Loucy (cell line): ENCODE data around the gene DDX39B.

Experiments
- H2AFZ ChIP-seq: fragments of 200-600 bp; sonication (generic); 2 replicates; pipeline ENCODE4 v1.6.0; 2016; ENCODE audit warnings: antibody characterized with exemption, mild to moderate bottlenecking, low read length, moderate library complexity
- H3F3A ChIP-seq: fragments of 200-600 bp; 2 replicates; pipeline ENCODE4 v1.6.0; 2016; ENCODE audit warnings: antibody characterized with exemption, low read depth, mild to moderate bottlenecking
- H3K27me3 ChIP-seq: fragments of 200-600 bp; sonication (generic); 2 replicates; pipeline ENCODE4 v1.6.1; 2014; ENCODE audit warnings: low read length, mild to moderate bottlenecking; ENCODE audit not compliant: insufficient read depth, poor library complexity, severe bottlenecking
- H3K36me3 ChIP-seq: fragments of 200-600 bp; sonication (generic); 2 replicates; pipeline ENCODE4 v1.6.1; 2016; ENCODE audit warnings: low read length; ENCODE audit not compliant: insufficient read depth
- H3K4me1 ChIP-seq: fragments of 200-600 bp; sonication (generic); 2 replicates; pipeline ENCODE4 v1.5.1; 2014; ENCODE audit warnings: low read length, mild to moderate bottlenecking; ENCODE audit not compliant: insufficient read depth, poor library complexity, severe bottlenecking
- H3K4me2 ChIP-seq: fragments of 200-600 bp; sonication (generic); 2 replicates; pipeline ENCODE4 v1.6.0; 2014; ENCODE audit warnings: antibody characterized with exemption, low read length, low read depth, mild to moderate bottlenecking; ENCODE audit not compliant: poor library complexity, severe bottlenecking
- H3K4me3 ChIP-seq: fragments of 200-600 bp; sonication (generic); 2 replicates; pipeline ENCODE4 v1.5.1; 2014; ENCODE audit warnings: low read length, mild to moderate bottlenecking, mixed read lengths; ENCODE audit not compliant: poor library complexity, severe bottlenecking
- H3K79me2 ChIP-seq: fragments of 200-600 bp; sonication (generic); 2 replicates; pipeline ENCODE4 v1.6.1; 2014; ENCODE audit warnings: low read length; ENCODE audit not compliant: insufficient read depth
- H3K9ac ChIP-seq: fragments of 200-600 bp; sonication (generic); 2 replicates; pipeline ENCODE4 v1.6.0; 2014; ENCODE audit warnings: mild to moderate bottlenecking, low read depth, low read length, moderate library complexity; ENCODE audit not compliant: poor library complexity, severe bottlenecking
- H3K9me2 ChIP-seq: fragments of 200-600 bp; sonication (generic); replicated peaks from 2 replicates; pipeline ENCODE4 v1.6.1; 2016; ENCODE audit warnings: low read depth, low read length, mixed read lengths
- H3K9me3 ChIP-seq: fragments of 200-600 bp; sonication (generic); 2 replicates; pipeline ENCODE4 v1.6.1; 2014; ENCODE audit warnings: mild to moderate bottlenecking, antibody characterized with exemption, low read length, low read depth; ENCODE audit not compliant: insufficient read depth
- H4K20me1 ChIP-seq: fragments of 200-600 bp; sonication (generic); 2 replicates; pipeline ENCODE4 v1.6.0; 2014; ENCODE audit warnings: antibody characterized with exemption, low read length, mild to moderate bottlenecking; ENCODE audit not compliant: insufficient read depth, poor library complexity, severe bottlenecking
- CTCF ChIP-seq: fragments of 200-600 bp; sonication (generic); conservative IDR thresholded peaks from 2 replicates; pipeline ENCODE4 v1.5.1; 2014; ENCODE audit warnings: mild to moderate bottlenecking, antibody characterized with exemption, low read length
- EZH2phosphoT487 ChIP-seq: fragments of 200-600 bp; IDR thresholded peaks from 2 replicates; pipeline ENCODE4 v1.6.1; 2018; ENCODE audit warnings: antibody characterized with exemption, mild to moderate bottlenecking, moderate library complexity, borderline replicate concordance

Gene DDX39B

GRCh38 chr6:31585491-31585890, 43.7 kb upstream of the DDX39B start:
- Histone ChIP-seq H2AFZ (no peak overlapping the region), H3K79me2 (peaks cover 49% of the 10 kb centered on the region), H3K4me1 (peaks cover 68% of the 10 kb centered on the region), H4K20me1 (no peaks in the 10 kb centered on the region), H3K9me3 (no peaks in the 10 kb centered on the region), H3K27me3 (no peaks in the 10 kb centered on the region), H3K9ac (peak overlapping the region; percentile 85), H3K4me2 (peak overlapping the region; percentile 93), H3K36me3 (no peaks in the 10 kb centered on the region), H3F3A (peaks cover 3% of the 10 kb centered on the region; the same call in 1 of the 2 replicates), H3K4me3 (peak overlapping the region; percentile 70), H3K9me2 (no peaks in the 10 kb centered on the region)
- no peak for TF ChIP-seq EZH2phosphoT487
- TF ChIP-seq CTCF: peak; percentile 73

GRCh38 chr6:31582230-31582643, 40.4 kb upstream of the DDX39B start, which contains the start of gene LTB:
Gene LTB (minus strand): TSS chr6:31582424. CDS start chr6:31582417, 7 bp downstream.
- Histone ChIP-seq H3K79me2 (peaks cover 21% of the 10 kb centered on the region), H3K27me3 (no peaks in the 10 kb centered on the region), H4K20me1 (no peaks in the 10 kb centered on the region), H2AFZ (peak within 1 kb of the TSS; percentile 77), H3K9ac (peak within 1 kb of the TSS; percentile 100), H3K9me3 (no peaks in the 10 kb centered on the region), H3K36me3 (no peaks in the 10 kb centered on the region), H3K4me1 (peaks cover 60% of the 10 kb centered on the region), H3K9me2 (no peaks in the 10 kb centered on the region), H3F3A (peaks cover 3% of the 10 kb centered on the region; the same call in 1 of the 2 replicates), H3K4me2 (peak within 1 kb of the TSS; percentile 92), H3K4me3 (peak within 1 kb of the TSS; percentile 99)
- TF ChIP-seq EZH2phosphoT487: no peak
- TF ChIP-seq CTCF: no peak

- H3K36me3 ChIP-seq: no peaks in the 10 kb centered on the region
- H3K9me2 ChIP-seq: no peaks in the 10 kb centered on the region
- peak overlapping the region; percentile 99 for H3K4me3 ChIP-seq
- no peaks in the 10 kb centered on the region for H3F3A ChIP-seq
- H3K27me3 ChIP-seq: no peaks in the 10 kb centered on the region
- H3K9ac ChIP-seq: peak overlapping the region; percentile 100
- H3K9me3 ChIP-seq: no peaks in the 10 kb centered on the region
- H2AFZ ChIP-seq: peak overlapping the region; percentile 77
- peaks cover 60% of the 10 kb centered on the region for H3K4me1 ChIP-seq
- no peaks in the 10 kb centered on the region for H4K20me1 ChIP-seq
- peak overlapping the region; percentile 92 for H3K4me2 ChIP-seq
- TF ChIP-seq EZH2phosphoT487: no peak
- TF ChIP-seq CTCF: no peak
- H3K79me2 ChIP-seq: peaks cover 19% of the 10 kb centered on the region
Measured at GRCh38 chr6:31581434-31582229, 39.8 kb upstream of the DDX39B start.
